22Rv1 (cell line): Measurements from ENCODE around the gene SCCPDH.

ENCODE experiments used
- ZFX ChIP-seq: fragments of 450-650 bp; IDR thresholded peaks from 2 replicates; pipeline ENCODE4 v1.6.1; 2017; ENCODE audit warnings: antibody characterized with exemption, borderline replicate concordance
- TF ChIP-seq, protein P1 (sequence below): fragments of 450-650 bp; IDR thresholded peaks from 2 replicates; pipeline ENCODE4 v1.5.1; 2017; ENCODE audit warnings: mild to moderate bottlenecking

DNA sequence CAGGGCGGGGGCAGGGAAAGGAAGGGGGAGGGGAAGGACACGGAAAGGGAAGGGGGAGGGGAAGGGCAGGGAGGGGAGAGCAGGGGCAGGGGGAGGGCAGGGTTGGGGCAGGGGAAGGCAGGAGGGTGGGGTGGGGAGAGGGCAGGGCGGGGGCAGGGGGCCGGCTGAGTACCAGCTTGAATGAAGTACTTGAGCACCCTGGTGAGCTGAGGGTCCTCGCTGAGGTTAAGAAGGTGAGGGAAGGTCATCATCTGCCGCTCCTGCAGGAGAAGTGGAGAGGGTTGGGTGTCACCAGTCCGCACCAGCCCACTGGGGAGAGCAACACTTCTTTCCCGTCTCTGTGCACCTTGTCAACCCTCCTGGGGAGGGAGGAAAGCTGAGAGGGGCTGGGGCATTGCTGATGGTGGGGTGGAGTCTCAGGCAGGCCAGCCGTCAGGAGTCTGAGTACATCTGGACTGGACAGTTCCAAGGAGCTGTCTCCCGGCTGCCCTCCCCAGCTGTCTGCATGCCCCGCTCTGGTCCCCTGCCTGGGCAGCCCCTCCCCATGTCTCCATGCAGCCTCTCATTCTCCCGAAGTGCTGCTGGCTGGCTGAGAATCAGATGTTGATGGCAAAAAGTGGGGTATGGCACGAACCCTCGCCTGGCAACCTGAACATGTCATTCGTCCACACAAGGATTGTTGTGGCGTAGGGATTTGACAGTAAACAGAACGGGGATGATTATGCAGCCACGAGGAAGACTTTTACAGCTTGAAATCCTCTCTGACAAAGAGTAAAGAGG, 70.0 kb downstream of the SCCPDH start:
- TF ChIP-seq, protein P1, sequence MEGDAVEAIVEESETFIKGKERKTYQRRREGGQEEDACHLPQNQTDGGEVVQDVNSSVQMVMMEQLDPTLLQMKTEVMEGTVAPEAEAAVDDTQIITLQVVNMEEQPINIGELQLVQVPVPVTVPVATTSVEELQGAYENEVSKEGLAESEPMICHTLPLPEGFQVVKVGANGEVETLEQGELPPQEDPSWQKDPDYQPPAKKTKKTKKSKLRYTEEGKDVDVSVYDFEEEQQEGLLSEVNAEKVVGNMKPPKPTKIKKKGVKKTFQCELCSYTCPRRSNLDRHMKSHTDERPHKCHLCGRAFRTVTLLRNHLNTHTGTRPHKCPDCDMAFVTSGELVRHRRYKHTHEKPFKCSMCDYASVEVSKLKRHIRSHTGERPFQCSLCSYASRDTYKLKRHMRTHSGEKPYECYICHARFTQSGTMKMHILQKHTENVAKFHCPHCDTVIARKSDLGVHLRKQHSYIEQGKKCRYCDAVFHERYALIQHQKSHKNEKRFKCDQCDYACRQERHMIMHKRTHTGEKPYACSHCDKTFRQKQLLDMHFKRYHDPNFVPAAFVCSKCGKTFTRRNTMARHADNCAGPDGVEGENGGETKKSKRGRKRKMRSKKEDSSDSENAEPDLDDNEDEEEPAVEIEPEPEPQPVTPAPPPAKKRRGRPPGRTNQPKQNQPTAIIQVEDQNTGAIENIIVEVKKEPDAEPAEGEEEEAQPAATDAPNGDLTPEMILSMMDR = no peak
- no peak for TF ChIP-seq ZFX
